Mesothelial cell of epicardium (in vitro differentiated cells): ENCODE results near the gene SNTB2. TPM values are rescaled to one million over a fixed set of nuclear protein-coding genes. Genes with fewer than 3 reads are reported as not detected.

ENCODE experiments used
- DNase-seq, 2 experiments: peaks; one replicate each; pipeline ENCODE4 v3.0.0; 2021; ENCODE audit warnings: low spot score in 2 of 2; ENCODE audit not compliant: unreplicated experiment in 2 of 2
- H3K27ac Mint-ChIP-seq: 2 replicates; pipeline ENCODE4 v1.8.0; 2021; ENCODE audit warnings: mixed read lengths
- H3K27me3 Mint-ChIP-seq: 2 replicates; pipeline ENCODE4 v1.8.0; 2021; ENCODE audit warnings: low read depth, mixed read lengths
- H3K36me3 Mint-ChIP-seq: 2 replicates; pipeline ENCODE4 v1.8.0; 2021; ENCODE audit warnings: mixed read lengths
- H3K4me1 Mint-ChIP-seq: 2 replicates; pipeline ENCODE4 v1.8.0; 2021; ENCODE audit warnings: mixed read lengths
- H3K4me3 Mint-ChIP-seq: 2 replicates; pipeline ENCODE4 v1.8.0; 2021; ENCODE audit warnings: mild to moderate bottlenecking, moderate library complexity, mixed read lengths
- H3K9me3 Mint-ChIP-seq: 2 replicates; pipeline ENCODE4 v1.8.0; 2021; ENCODE audit warnings: mixed read lengths
- total RNA-seq: library from RNA; stranded (reverse); gene quantifications from 3 replicates; pipeline ENCODE4 v1.2.1, GENCODE V29; 2021
- TF ChIP-seq, protein P1 (sequence below): fragments of 200-600 bp; sonication (generic); IDR thresholded peaks from one replicate; pipeline ENCODE4 v1.5.0; 2021; ENCODE audit warnings: antibody characterized with exemption; ENCODE audit not compliant: unreplicated experiment

The SNTB2 gene
- total RNA-seq, 1 donor from 2014 or later = 26.7 TPM

DNA sequence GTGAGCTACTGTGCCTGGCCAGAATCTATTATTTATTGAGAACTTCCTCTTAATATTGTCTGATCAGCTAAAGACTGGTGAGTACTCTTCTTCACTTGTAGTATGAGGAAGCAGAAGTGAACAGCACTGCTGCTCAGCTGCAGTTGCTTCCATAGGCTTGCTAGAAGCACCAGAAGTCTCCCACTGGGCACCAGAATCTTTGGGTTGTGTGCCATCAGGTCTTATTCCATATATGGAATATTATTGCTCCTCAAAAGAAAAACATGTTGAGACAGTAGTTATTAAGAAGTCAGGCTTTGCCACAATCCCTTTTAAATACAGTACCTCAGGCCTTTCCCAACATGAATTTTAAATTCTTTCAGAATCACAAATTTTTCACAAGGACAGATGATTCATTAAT, 17.2 kb downstream of the SNTB2 start:
- H3K27ac Mint-ChIP-seq = peak overlapping the region; percentile 81
- H3K9me3 Mint-ChIP-seq = no peaks in the 10 kb centered on the region
- no peaks in the 10 kb centered on the region for H3K27me3 Mint-ChIP-seq
- H3K4me1 Mint-ChIP-seq = peaks cover 17% of the 10 kb centered on the region
- no peak for DNase-seq
- TF ChIP-seq, protein P1, sequence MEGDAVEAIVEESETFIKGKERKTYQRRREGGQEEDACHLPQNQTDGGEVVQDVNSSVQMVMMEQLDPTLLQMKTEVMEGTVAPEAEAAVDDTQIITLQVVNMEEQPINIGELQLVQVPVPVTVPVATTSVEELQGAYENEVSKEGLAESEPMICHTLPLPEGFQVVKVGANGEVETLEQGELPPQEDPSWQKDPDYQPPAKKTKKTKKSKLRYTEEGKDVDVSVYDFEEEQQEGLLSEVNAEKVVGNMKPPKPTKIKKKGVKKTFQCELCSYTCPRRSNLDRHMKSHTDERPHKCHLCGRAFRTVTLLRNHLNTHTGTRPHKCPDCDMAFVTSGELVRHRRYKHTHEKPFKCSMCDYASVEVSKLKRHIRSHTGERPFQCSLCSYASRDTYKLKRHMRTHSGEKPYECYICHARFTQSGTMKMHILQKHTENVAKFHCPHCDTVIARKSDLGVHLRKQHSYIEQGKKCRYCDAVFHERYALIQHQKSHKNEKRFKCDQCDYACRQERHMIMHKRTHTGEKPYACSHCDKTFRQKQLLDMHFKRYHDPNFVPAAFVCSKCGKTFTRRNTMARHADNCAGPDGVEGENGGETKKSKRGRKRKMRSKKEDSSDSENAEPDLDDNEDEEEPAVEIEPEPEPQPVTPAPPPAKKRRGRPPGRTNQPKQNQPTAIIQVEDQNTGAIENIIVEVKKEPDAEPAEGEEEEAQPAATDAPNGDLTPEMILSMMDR = no peak
- no peaks in the 10 kb centered on the region for H3K36me3 Mint-ChIP-seq
- H3K4me3 Mint-ChIP-seq = no peak overlapping the region

DNA sequence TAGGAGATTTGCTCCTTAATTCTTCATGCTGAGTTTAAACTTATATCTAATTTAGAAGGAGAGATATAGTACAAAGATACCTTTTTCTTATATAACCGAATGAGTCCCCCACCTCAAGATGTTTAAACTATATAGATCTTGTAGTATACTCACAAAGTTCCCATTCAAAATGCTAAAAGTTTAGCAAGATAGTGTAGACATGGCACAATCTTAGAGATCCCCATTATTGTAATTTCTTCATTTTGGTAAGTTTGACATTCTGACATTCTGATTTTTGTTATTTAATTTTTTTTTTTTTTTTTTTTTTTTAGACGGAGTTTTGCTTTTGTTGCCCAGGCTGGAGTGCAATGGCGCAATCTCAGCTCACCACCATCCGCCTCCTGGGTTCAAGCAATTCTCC, 22.8 kb downstream of the SNTB2 start:
- Mint-ChIP-seq H3K9me3 (no peaks in the 10 kb centered on the region), H3K4me3 (no peak overlapping the region), H3K36me3 (no peaks in the 10 kb centered on the region), H3K27me3 (no peaks in the 10 kb centered on the region), H3K27ac (no peak overlapping the region), H3K4me1 (peaks cover under 1% of the 10 kb centered on the region)
- TF ChIP-seq, protein P1 = no peak
- DNase-seq = no peak

DNA sequence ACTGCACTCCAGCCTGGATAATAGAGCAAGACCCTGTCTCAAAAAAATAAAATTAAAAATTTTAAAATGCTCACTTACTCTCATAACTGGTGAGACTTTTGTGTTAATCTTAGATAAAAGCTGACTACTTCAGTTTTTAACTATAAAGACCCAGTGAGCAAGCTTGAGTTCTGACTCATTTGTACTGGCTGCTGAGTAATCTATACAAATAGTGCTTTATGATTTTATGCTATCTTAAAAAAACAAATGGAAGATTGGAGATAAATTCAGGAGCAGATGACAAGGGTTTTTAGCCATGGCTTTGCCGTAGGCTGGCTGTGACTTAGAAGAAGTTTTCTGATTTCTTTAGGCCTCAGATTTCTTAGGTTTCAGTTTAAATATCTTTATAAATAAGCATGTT, 30.5 kb downstream of the SNTB2 start:
- TF ChIP-seq, protein P1 = no peak
- Mint-ChIP-seq H3K9me3 (no peaks in the 10 kb centered on the region), H3K36me3 (no peaks in the 10 kb centered on the region), H3K27me3 (no peaks in the 10 kb centered on the region), H3K27ac (peak overlapping the region; percentile 57), H3K4me3 (no peak overlapping the region), H3K4me1 (peaks cover 13% of the 10 kb centered on the region)
- no peak for DNase-seq

DNA sequence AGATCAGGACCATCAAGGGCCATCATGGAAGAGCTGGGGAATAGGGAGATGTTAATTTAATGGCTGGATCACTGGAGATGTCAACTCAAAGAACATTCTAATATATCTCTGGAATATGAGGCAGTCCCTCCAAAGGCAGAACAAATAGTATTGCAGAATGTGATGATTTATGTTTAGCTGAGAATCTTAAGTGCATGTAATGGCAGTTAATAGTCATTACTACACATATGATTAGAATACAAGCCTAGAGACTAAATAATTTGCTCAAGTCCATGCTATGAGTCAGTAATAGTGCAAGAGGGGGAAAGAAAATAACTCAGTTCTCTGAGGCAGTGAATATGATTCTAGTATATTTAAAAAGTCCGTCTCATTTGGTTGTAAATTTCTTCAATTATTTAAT, 32.3 kb downstream of the SNTB2 start:
- TF ChIP-seq, protein P1 = no peak
- no peaks in the 10 kb centered on the region for H3K27me3 Mint-ChIP-seq
- peaks cover 13% of the 10 kb centered on the region for H3K4me1 Mint-ChIP-seq
- DNase-seq = no peak
- H3K27ac Mint-ChIP-seq = no peak overlapping the region
- H3K4me3 Mint-ChIP-seq = no peak overlapping the region
- peaks cover 4% of the 10 kb centered on the region for H3K36me3 Mint-ChIP-seq
- no peaks in the 10 kb centered on the region for H3K9me3 Mint-ChIP-seq

DNA sequence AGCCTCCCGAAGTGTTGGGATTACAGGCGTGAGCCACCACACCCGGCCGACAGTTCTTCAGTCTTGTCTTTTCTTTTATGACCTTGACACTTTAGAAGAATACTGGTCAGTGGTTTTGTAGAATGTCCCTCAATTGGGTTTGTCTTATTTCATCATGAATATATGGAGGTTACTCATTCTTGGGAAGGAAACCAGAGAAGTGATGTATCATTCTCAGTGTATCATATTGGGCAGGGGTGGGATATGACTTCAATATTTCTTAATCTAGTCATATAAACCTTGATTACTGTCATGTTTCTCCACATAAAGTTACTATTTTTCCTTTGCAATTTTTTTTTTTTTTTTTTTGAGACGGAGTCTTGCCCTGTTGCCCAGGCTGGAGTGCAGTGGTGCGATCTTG, 36.9 kb downstream of the SNTB2 start:
- no peak overlapping the region for H3K4me3 Mint-ChIP-seq
- H3K4me1 Mint-ChIP-seq = peaks cover under 1% of the 10 kb centered on the region
- no peak for DNase-seq
- H3K36me3 Mint-ChIP-seq = peaks cover 4% of the 10 kb centered on the region
- no peaks in the 10 kb centered on the region for H3K27me3 Mint-ChIP-seq
- no peaks in the 10 kb centered on the region for H3K9me3 Mint-ChIP-seq
- TF ChIP-seq, protein P1 = no peak
- no peak overlapping the region for H3K27ac Mint-ChIP-seq

DNA sequence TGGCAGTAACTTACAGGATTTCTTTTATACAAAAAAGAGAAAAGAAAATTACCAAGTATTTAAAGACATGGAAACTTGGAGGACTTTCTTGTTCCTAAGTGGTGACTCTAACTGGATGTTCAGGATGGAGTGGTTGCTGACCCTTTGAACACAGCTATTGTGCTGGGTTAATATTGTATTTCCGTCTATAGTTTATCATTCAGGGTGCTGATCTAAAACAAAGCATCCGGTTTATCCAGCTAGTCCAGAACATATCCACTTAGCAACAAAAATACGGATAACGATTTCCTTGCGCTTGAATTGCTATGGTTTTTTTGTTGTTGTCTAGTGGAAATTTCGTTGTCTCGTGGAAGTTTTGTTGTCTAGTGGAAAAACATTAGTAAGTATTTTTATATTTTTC, 38.2 kb downstream of the SNTB2 start:
- TF ChIP-seq, protein P1 = no peak
- H3K27me3 Mint-ChIP-seq = no peaks in the 10 kb centered on the region
- peaks cover 4% of the 10 kb centered on the region for H3K36me3 Mint-ChIP-seq
- no peak for DNase-seq
- no peaks in the 10 kb centered on the region for H3K4me1 Mint-ChIP-seq
- no peak overlapping the region for H3K4me3 Mint-ChIP-seq
- H3K27ac Mint-ChIP-seq = no peak overlapping the region
- H3K9me3 Mint-ChIP-seq = no peaks in the 10 kb centered on the region
